GM12873 (cell line): ENCODE data around the gene SEPTIN8.

ENCODE experiments used
- TF ChIP-seq, protein P1 (sequence below): IDR thresholded peaks from 2 replicates; pipeline ENCODE4 v1.5.1; 2012; ENCODE audit warnings: low read depth, mild to moderate bottlenecking, moderate library complexity, low read length, control low read depth; ENCODE audit not compliant: insufficient read depth; ENCODE audit errors: missing control alignments

The SEPTIN8 gene, protein sequence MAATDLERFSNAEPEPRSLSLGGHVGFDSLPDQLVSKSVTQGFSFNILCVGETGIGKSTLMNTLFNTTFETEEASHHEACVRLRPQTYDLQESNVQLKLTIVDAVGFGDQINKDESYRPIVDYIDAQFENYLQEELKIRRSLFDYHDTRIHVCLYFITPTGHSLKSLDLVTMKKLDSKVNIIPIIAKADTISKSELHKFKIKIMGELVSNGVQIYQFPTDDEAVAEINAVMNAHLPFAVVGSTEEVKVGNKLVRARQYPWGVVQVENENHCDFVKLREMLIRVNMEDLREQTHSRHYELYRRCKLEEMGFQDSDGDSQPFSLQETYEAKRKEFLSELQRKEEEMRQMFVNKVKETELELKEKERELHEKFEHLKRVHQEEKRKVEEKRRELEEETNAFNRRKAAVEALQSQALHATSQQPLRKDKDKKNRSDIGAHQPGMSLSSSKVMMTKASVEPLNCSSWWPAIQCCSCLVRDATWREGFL

DNA sequence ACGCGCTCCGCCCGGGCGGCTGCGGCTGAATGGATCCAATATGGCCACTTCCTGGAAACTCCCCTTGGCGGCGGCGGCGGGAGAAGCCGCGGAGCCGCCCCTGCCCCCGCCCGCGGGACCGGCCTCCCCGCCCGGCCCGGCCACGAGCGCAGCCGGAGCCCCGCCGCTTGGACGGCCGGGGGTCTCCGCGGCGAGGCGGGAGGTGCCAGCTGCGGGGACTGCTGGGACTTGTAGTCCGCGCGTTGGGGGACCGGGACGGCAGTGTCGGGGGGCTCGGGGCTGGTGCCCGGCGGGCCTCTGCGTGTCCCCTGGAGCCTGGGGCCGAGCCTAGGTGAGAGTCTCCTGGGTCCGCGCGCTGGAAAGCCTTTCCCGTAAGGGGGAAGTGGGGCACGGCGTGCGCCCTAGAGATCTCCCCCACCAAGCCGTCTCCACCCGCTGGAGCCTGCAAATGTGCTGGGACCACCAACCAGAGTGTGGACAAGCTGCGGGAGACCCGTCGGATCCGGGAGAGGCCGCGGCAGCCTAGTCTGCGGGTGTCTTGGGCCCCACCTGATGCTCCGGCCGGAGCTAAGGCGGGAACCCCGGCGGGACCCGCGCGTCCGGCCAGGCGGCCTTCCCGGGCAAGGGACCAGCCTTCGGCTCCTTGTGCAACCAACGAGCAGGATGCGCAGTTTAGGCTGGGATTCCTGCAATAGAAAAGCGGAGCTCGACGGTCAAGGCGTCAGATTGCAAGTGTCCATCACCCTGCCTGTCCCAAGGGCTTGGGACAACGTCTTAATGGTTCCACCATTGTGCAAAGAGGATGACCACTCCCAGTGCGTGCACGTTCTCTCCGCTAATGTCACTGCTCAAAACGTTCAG is at the start of gene SEPTIN8:
SEPTIN8 (minus strand) TSS at position 31 of the 861 bp plus-strand sequence. CDS start 102 bp downstream, outside the sequence.
- TF ChIP-seq, protein P1, sequence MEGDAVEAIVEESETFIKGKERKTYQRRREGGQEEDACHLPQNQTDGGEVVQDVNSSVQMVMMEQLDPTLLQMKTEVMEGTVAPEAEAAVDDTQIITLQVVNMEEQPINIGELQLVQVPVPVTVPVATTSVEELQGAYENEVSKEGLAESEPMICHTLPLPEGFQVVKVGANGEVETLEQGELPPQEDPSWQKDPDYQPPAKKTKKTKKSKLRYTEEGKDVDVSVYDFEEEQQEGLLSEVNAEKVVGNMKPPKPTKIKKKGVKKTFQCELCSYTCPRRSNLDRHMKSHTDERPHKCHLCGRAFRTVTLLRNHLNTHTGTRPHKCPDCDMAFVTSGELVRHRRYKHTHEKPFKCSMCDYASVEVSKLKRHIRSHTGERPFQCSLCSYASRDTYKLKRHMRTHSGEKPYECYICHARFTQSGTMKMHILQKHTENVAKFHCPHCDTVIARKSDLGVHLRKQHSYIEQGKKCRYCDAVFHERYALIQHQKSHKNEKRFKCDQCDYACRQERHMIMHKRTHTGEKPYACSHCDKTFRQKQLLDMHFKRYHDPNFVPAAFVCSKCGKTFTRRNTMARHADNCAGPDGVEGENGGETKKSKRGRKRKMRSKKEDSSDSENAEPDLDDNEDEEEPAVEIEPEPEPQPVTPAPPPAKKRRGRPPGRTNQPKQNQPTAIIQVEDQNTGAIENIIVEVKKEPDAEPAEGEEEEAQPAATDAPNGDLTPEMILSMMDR, result no peak

- TF ChIP-seq, protein P1, result no peak
Observed at GRCh38 chr5:132826424-132827082, 49.5 kb upstream of the SEPTIN8 start.

DNA sequence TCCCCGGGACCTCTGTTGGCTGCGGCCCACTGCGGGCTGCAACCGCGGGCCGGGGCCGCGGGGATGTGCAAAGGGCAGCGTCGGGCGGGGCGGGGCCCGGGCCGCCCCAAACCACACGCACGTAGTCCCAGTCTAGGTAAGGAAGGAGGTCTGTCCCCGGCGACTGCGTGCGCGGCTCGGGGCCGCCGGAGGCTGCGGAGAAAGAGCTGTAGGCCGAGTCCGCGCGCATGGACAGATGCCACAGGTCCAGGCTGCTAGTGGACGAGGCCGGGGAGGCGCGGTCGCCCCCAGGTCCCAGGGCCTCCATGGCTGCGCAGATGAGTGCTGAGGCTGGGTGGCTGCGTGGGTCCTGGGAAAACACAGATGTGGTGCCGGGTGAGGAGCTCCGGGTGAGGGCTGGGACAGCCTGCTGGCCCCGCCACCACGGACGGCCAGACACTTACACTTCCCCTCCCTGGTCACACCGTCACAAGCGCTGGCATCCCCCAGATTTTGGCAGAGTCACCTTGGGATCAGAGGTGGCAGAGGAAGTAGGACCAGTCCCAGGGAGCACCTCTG is 48.9 kb upstream of the SEPTIN8 start:
- TF ChIP-seq, protein P1, result no peak

- TF ChIP-seq, protein P1, result no peak
Observed at GRCh38 chr5:132825033-132825833, 48.2 kb upstream of the SEPTIN8 start.

DNA sequence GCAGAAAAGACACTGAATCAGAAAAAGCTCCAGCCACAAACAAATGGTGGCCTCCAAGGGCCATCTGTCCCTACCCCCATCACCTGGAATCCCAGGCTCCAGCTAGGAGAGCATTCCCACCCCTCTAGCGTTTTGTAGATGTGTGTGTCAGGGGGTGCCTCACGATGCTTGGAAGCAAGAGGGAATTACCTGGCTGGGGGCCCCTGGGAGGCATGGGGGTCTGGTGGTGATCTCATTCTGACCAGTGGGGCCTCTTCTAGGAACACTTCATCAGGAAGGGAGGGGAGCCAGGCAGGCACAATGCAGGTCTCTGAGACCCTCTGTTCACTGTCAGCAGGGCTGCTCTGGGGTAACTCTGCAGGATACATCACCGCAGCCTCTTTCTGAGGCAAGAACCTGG is 47.4 kb upstream of the SEPTIN8 start:
- TF ChIP-seq, protein P1, result no peak

DNA sequence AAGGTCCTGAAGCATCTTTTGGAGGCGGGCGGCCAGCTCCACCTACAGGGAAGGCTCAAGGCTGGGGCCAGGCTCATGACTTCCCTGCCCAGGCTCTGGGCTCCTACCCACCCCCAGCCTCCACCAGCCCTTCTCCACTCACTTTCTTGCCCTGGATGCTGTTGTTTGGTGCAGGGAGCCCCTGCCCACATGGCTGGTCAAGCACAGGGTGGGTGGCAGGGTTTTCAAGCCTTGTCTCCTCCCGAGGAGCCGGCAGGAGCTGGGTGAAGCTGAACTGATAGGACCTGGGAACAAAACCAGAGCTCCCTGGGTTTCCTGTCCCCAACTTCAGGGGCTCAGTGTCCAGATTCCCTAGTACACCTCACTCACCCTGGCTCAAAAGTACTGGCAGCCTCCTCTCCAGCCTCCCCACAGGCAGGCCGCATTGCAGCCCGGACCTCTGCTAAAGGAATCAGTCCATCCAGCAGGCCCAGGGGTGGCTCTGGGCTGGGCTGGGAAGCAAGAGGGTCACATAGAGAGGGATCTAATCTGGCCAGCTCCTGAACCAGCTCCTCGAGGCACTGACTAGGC is 46.5 kb upstream of the SEPTIN8 start:
- TF ChIP-seq, protein P1, result no peak
